Stimulated activated CD8-positive, alpha-beta memory T cell treated with anti-CD3 and anti-CD28 coated beads, Interleukin-15, amount 100 ng/mL, for 24 hours (primary cell): ENCODE results near the gene ARHGEF39.

Experiments used
- DNase-seq: peaks from one replicate; pipeline ENCODE4 v3.0.0-alpha.2; 2020; ENCODE audit warnings: low read depth

Gene ARHGEF39

GRCh38 chr9:35664531-35665470 is at the start of gene ARHGEF39:
TSS of gene ARHGEF39 (minus strand) at chr9:35665195. CDS start at chr9:35665169, 26 bp downstream.
- no peak for DNase-seq

GRCh38 chr9:35714123-35714522 is 49.1 kb upstream of the ARHGEF39 start:
- no peak for DNase-seq

- DNase-seq = no peak
These were observed 48.6 kb upstream of the ARHGEF39 start for GRCh38 chr9:35713578-35713977.

GRCh38 chr9:35712762-35713400 is 47.9 kb upstream of the ARHGEF39 start:
- no peak for DNase-seq

- DNase-seq = no peak
These were observed 46.8 kb upstream of the ARHGEF39 start for GRCh38 chr9:35711501-35712428.

- no peak for DNase-seq
These were observed 46.0 kb upstream of the ARHGEF39 start for GRCh38 chr9:35710818-35711500.

- no peak for DNase-seq
These were observed 43.2 kb upstream of the ARHGEF39 start for GRCh38 chr9:35708146-35708545.

GRCh38 chr9:35706951-35707350 is 42.0 kb upstream of the ARHGEF39 start:
- DNase-seq = no peak

- DNase-seq = no peak
These were observed 40.9 kb upstream of the ARHGEF39 start for GRCh38 chr9:35705836-35706430.

- no peak for DNase-seq
These were observed 40.4 kb upstream of the ARHGEF39 start for GRCh38 chr9:35705372-35705771.

- no peak for DNase-seq
These were observed 39.1 kb upstream of the ARHGEF39 start for GRCh38 chr9:35703906-35704672.

GRCh38 chr9:35702696-35703095 is 37.7 kb upstream of the ARHGEF39 start:
- no peak for DNase-seq

GRCh38 chr9:35700942-35701341 is 35.9 kb upstream of the ARHGEF39 start:
- DNase-seq = no peak

GRCh38 chr9:35700031-35700430 is 35.0 kb upstream of the ARHGEF39 start:
- DNase-seq = no peak

GRCh38 chr9:35698231-35698630 is 33.2 kb upstream of the ARHGEF39 start:
- DNase-seq = no peak

- no peak for DNase-seq
These were observed 32.5 kb upstream of the ARHGEF39 start for GRCh38 chr9:35697486-35697885.

- DNase-seq = no peak
These were observed 31.7 kb upstream of the ARHGEF39 start for GRCh38 chr9:35696520-35697215.

GRCh38 chr9:35695943-35696401 is 31.0 kb upstream of the ARHGEF39 start:
- no peak for DNase-seq

GRCh38 chr9:35691757-35692301 is 26.8 kb upstream of the ARHGEF39 start:
- no peak for DNase-seq

GRCh38 chr9:35691334-35691650 is 26.3 kb upstream of the ARHGEF39 start:
- DNase-seq = no peak
